Neural crest cell (in vitro differentiated cells): ENCODE data around the gene SMIM35. TPM values are rescaled to one million over a fixed set of nuclear protein-coding genes. Genes with fewer than 3 reads are reported as not detected.
"Not testable (repeated sequence)": the region's sequence is repeated elsewhere in the genome, so short reads cannot be mapped to it uniquely, and the experiment has no call there.

Experiments used
- DNase-seq: peaks from one replicate; pipeline ENCODE4 v3.0.0; 2021; ENCODE audit warnings: low read depth, mixed read lengths, low spot score
- H3K27ac Mint-ChIP-seq: one replicate; pipeline ENCODE4 v1.8.0; 2021; ENCODE audit warnings: mild to moderate bottlenecking, mixed read lengths; ENCODE audit not compliant: unreplicated experiment
- H3K27me3 Mint-ChIP-seq: 2 replicates; pipeline ENCODE4 v1.8.0; 2021; ENCODE audit warnings: low read depth, mild to moderate bottlenecking, mixed read lengths
- H3K36me3 Mint-ChIP-seq: 2 replicates; pipeline ENCODE4 v1.8.0; 2021; ENCODE audit warnings: low read depth, mild to moderate bottlenecking, mixed read lengths
- H3K4me1 Mint-ChIP-seq: 2 replicates; pipeline ENCODE4 v1.8.0; 2021; ENCODE audit warnings: mixed read lengths
- H3K4me3 Mint-ChIP-seq: one replicate; pipeline ENCODE4 v1.8.0; 2021; ENCODE audit warnings: mild to moderate bottlenecking, mixed read lengths
- H3K9me3 Mint-ChIP-seq: 2 replicates; pipeline ENCODE4 v1.8.0; 2021; ENCODE audit warnings: mixed read lengths
- total RNA-seq: library from RNA; stranded (reverse); gene quantifications from 2 replicates; pipeline ENCODE4 v1.2.1, GENCODE V29; 2021
- TF ChIP-seq, protein P1 (sequence below): fragments of 200-600 bp; sonication (generic); conservative IDR thresholded peaks from 2 replicates; pipeline ENCODE4 v1.5.0; 2021; ENCODE audit warnings: antibody characterized with exemption, mild to moderate bottlenecking

SMIM35 gene
- total RNA-seq, 1 donor from 2014 or later = not detected

DNA sequence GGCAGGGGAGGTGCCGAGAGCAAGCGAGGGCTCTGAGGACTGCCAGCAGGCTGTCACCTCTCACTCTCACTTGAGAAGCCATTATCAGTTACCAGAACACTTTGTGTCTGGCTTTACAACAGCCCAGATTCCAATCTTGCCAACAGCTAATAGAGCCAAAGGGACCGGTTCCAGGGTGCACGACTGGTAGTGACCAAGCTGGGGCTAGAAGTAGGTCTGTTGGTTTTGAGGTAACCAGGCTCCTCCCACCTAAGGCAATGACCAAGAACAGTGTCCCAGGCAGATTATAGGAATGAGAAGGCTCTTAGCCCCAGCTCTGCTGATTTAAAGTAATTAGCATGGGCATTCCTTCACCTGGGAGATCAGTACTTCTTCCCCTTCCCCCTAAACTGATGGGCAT lies 107.8 kb downstream of the SMIM35 start:
- TF ChIP-seq, protein P1, sequence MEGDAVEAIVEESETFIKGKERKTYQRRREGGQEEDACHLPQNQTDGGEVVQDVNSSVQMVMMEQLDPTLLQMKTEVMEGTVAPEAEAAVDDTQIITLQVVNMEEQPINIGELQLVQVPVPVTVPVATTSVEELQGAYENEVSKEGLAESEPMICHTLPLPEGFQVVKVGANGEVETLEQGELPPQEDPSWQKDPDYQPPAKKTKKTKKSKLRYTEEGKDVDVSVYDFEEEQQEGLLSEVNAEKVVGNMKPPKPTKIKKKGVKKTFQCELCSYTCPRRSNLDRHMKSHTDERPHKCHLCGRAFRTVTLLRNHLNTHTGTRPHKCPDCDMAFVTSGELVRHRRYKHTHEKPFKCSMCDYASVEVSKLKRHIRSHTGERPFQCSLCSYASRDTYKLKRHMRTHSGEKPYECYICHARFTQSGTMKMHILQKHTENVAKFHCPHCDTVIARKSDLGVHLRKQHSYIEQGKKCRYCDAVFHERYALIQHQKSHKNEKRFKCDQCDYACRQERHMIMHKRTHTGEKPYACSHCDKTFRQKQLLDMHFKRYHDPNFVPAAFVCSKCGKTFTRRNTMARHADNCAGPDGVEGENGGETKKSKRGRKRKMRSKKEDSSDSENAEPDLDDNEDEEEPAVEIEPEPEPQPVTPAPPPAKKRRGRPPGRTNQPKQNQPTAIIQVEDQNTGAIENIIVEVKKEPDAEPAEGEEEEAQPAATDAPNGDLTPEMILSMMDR = no peak
- no peak for DNase-seq
- Mint-ChIP-seq H3K4me3 (no peak overlapping the region), H3K27ac (no peak overlapping the region), H3K4me1 (no peaks in the 10 kb centered on the region), H3K27me3 (peaks cover 23% of the 10 kb centered on the region), H3K9me3 (no peaks in the 10 kb centered on the region), H3K36me3 (no peaks in the 10 kb centered on the region)

DNA sequence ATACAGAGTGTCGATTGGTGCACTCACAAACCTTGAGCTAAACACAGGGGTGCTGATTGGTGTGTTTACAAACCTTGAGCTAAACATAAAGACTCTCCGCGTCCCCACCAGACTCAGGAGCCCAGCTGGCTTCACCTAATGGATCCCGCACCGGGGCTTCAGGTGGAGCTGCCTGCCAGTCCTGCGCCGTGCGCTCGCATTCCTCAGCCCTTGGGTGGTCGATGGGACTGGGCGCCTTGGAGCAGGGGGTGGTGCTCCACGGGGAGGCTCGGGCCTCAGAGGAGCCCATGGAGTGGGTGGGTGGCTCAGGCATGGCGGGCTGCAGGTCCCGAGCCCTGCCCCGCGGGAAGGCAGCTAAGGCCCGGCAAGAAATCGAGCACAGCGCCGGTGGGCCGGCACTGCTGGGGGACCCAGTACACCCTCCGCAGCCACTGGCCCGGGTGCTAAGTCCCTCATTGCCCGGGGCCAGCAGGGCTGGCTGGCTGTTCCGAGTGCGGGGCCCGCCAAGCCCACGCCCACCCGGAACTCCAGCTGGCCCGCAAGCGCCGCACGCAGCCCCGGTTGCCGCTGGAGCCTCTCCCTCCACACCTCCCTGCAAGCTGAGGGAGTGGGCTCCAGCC lies 108.4 kb downstream of the SMIM35 start:
- H3K9me3 Mint-ChIP-seq, DNase-seq, H3K4me1 Mint-ChIP-seq, H3K4me3 Mint-ChIP-seq, H3K27ac Mint-ChIP-seq, H3K36me3 Mint-ChIP-seq: not testable (repeated sequence)
- H3K27me3 Mint-ChIP-seq = peaks cover 17% of the 10 kb centered on the region

DNA sequence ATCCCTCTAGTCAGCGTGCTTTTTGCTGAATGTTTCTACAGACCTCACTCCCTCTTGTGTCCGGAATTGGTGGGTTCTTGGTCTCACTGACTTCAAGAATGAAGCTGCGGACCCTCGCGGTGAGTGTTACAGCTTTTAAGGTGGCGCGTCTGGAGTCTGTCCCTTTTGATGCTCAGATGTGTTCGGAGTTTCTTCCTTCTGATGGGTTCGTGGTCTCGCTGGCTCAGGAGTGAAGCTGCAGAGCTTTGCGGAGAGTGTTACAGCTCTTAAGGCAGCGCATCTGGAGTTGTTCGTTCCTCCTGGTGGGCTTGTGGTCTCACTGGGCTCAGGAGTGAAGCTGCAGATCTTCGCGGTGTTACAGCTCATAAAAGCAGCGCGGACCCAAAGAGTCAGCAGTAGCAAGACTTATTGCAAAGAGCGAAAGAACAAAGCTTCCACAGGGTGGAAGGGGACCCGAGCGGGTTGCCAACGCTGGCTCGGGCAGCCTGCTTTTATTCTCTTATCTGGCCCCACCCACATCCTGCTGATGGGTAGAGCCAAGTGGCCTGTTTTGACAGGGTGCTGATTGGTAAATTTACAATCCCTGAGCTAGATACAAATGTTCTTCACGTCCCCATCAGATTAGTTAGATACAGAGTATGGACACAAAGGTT lies 109.0 kb downstream of the SMIM35 start:
- not testable (repeated sequence) for DNase-seq, H3K4me1 Mint-ChIP-seq, H3K27ac Mint-ChIP-seq, H3K36me3 Mint-ChIP-seq, H3K4me3 Mint-ChIP-seq, H3K9me3 Mint-ChIP-seq
- H3K27me3 Mint-ChIP-seq = peaks cover 12% of the 10 kb centered on the region

DNA sequence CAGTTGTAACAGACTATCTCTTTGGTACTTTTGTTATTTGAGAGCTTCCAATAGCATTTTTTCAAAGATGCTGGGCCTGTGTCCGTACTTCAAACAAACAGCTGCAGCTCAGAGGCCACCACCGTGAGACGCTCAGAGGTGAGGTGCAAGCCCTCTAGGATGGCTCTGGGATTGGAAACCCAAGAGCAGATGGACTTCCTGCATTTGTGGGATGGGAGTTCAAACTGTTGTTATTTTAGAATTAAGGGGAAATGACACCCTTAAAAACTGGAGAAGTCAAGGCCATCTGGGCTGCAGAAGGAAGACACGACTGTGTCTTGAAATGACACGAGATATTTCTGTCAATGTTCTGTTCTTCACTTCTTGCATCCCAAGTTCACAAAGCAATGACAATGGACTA lies 109.7 kb downstream of the SMIM35 start:
- DNase-seq = no peak
- H3K36me3 Mint-ChIP-seq = no peaks in the 10 kb centered on the region
- H3K4me1 Mint-ChIP-seq = peaks cover 5% of the 10 kb centered on the region
- no peak overlapping the region for H3K4me3 Mint-ChIP-seq
- H3K27me3 Mint-ChIP-seq = peaks cover 11% of the 10 kb centered on the region
- TF ChIP-seq, protein P1 = no peak
- H3K9me3 Mint-ChIP-seq = no peaks in the 10 kb centered on the region
- H3K27ac Mint-ChIP-seq = no peak overlapping the region

DNA sequence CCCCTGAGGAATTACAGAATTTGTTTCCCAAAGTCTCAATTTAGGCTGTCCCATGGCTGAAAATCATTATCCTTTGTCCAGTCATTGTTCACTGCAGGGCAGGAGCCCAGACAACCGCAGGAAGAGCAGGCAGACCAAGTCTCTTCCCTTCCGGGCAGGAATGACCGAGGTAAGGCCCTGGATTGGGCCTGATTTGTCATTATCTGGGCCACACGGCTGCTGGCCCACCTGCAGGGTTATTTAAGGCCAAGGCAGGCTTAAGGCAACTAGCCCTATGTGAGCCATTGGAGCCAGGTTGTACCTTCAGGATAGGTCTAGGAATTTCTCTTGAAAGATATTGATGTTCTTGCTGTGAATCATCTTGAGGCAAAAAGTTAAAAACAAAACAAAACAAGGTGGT lies 110.3 kb downstream of the SMIM35 start:
- no peaks in the 10 kb centered on the region for H3K9me3 Mint-ChIP-seq
- TF ChIP-seq, protein P1 = no peak
- no peak overlapping the region for H3K27ac Mint-ChIP-seq
- peaks cover 7% of the 10 kb centered on the region for H3K27me3 Mint-ChIP-seq
- DNase-seq = no peak
- no peak overlapping the region for H3K4me3 Mint-ChIP-seq
- H3K4me1 Mint-ChIP-seq = peaks cover 5% of the 10 kb centered on the region
- no peaks in the 10 kb centered on the region for H3K36me3 Mint-ChIP-seq

DNA sequence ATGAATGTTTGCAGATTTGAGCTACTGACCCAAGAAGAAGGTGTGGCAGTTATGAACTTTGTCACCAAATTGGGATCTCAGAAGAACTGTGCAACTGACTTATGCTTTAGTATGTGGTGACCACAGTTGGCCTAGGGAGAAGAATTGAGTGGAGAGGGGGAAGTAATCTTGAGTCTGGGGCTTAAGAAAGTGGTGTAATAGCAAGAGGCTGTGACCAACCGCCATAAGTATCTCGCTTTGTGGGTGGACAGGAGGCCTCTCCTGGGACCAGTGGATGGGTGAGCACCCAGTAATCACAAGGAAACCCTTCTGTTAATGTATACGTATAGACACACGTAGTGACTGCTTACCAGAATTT lies 113.3 kb downstream of the SMIM35 start:
- no peak for DNase-seq
- H3K27ac Mint-ChIP-seq = no peak overlapping the region
- no peak overlapping the region for H3K4me3 Mint-ChIP-seq
- TF ChIP-seq, protein P1 = no peak
- no peaks in the 10 kb centered on the region for H3K36me3 Mint-ChIP-seq
- H3K9me3 Mint-ChIP-seq = no peaks in the 10 kb centered on the region
- peaks cover 5% of the 10 kb centered on the region for H3K4me1 Mint-ChIP-seq
- H3K27me3 Mint-ChIP-seq = no peaks in the 10 kb centered on the region
